H1 (cell line): ENCODE data around the gene HOXD11. TPM values are rescaled to one million over a fixed set of nuclear protein-coding genes. Genes with fewer than 3 reads are reported as not detected.

Experiments
- CTCF ChIA-PET: fragments of 300-600 bp; sonication (Branson Sonifier 250); formaldehyde crosslinking; loops from one replicate; lab custom pipeline; 2021; ENCODE audit not compliant: partially characterized antibody; lab: Charles Lee
- POLR2A ChIA-PET: fragments of 300-600 bp; sonication (Branson Sonifier 250); formaldehyde crosslinking; loops from one replicate; lab custom pipeline; 2021; ENCODE audit warnings: inconsistent platforms; ENCODE audit not compliant: partially characterized antibody; lab: Charles Lee
- DNase-seq, 2 experiments: peaks; one replicate each; pipeline versions ENCODE4 v3.0.0 to v3.0.0-alpha.2; 2010 to 2022; ENCODE audit warnings: low spot score in 2 of 2, low read depth in 1 of 2, mixed read lengths in 1 of 2
- FAIRE-seq: peaks from 2 replicates; lab custom pipeline; 2011; peaks lifted over from hg19 to GRCh38; lab: Jason Lieb, UNC
- H2AFZ ChIP-seq: 2 replicates; pipeline ENCODE4 v1.8.1; 2012; ENCODE audit warnings: low read length, inconsistent platforms
- H2AK5ac ChIP-seq: 2 replicates; pipeline ENCODE4 v1.6.1; 2013; ENCODE audit warnings: low read depth, low read length
- H2BK120ac ChIP-seq: replicated peaks from 2 replicates; pipeline ENCODE3; 2013; ENCODE audit warnings: low read depth, low read length, inconsistent platforms
- H2BK12ac ChIP-seq: 2 replicates; pipeline ENCODE4 v1.6.1; 2013; ENCODE audit warnings: low read depth, low read length
- H2BK15ac ChIP-seq: 2 replicates; pipeline ENCODE4 v1.6.1; 2013; ENCODE audit warnings: low read length
- H2BK20ac ChIP-seq: 2 replicates; pipeline ENCODE4 v1.6.1; 2013; ENCODE audit warnings: low read length
- H2BK5ac ChIP-seq: 2 replicates; pipeline ENCODE4 v1.6.1; 2013; ENCODE audit warnings: low read depth, low read length
- H3K14ac ChIP-seq: 2 replicates; pipeline ENCODE4 v1.6.1; 2013; ENCODE audit warnings: inconsistent platforms; ENCODE audit not compliant: insufficient read length
- H3K18ac ChIP-seq: 2 replicates; pipeline ENCODE4 v1.6.1; 2013; ENCODE audit warnings: low read length; ENCODE audit errors: extremely low read depth
- H3K23ac ChIP-seq: 2 replicates; pipeline ENCODE4 v1.6.1; 2013; ENCODE audit warnings: inconsistent platforms; ENCODE audit not compliant: insufficient read length
- H3K23me2 ChIP-seq: 2 replicates; pipeline ENCODE4 v1.6.1; 2013; ENCODE audit warnings: low read depth, low read length
- H3K27ac ChIP-seq: 2 replicates; pipeline ENCODE4 v1.6.1; 2011; ENCODE audit warnings: low read depth, low read length, inconsistent platforms
- H3K27me3 ChIP-seq, 4 experiments: replicated peaks in 1 of 4; 1 replicate in 1 of 4; 2 replicates in 3 of 4; pipeline versions ENCODE4 v1.6.1 to v1.8.1; 2011 to 2013; ENCODE audit warnings: low read length in 3 of 4, mild to moderate bottlenecking in 3 of 4, inconsistent platforms in 2 of 4, mixed read lengths in 2 of 4, moderate library complexity in 1 of 4; ENCODE audit not compliant: control insufficient read depth in 3 of 4, insufficient read depth in 3 of 4; ENCODE audit errors: extremely low read depth in 1 of 4
- H3K36me3 ChIP-seq, 4 experiments: 2 replicates each; pipeline versions ENCODE4 v1.6.1 to v1.8.1; 2011 to 2013; ENCODE audit warnings: mild to moderate bottlenecking in 4 of 4, low read length in 3 of 4, moderate library complexity in 2 of 4, control low read depth in 1 of 4, inconsistent platforms in 1 of 4; ENCODE audit not compliant: insufficient read depth in 4 of 4, control insufficient read depth in 2 of 4
- H3K4ac ChIP-seq: replicated peaks from 2 replicates; pipeline ENCODE3; 2013; ENCODE audit warnings: low read length, low read depth, mixed read lengths, inconsistent platforms; ENCODE audit not compliant: insufficient read length
- H3K4me1 ChIP-seq, 4 experiments: replicated peaks in 1 of 4; 1 replicate in 1 of 4; 2 replicates in 3 of 4; pipeline versions ENCODE4 v1.6.1 to v1.8.1; 2011 to 2013; ENCODE audit warnings: low read length in 3 of 4, inconsistent platforms in 2 of 4, mixed read lengths in 1 of 4; ENCODE audit not compliant: insufficient read depth in 4 of 4, control insufficient read depth in 3 of 4
- H3K4me2 ChIP-seq, 2 experiments: 2 replicates each; pipeline versions ENCODE4 v1.6.1 to v1.8.1; 2011 to 2013; ENCODE audit warnings: low read depth in 2 of 2, low read length in 2 of 2, control low read depth in 1 of 2, inconsistent platforms in 1 of 2, mild to moderate bottlenecking in 1 of 2; ENCODE audit not compliant: insufficient read depth in 1 of 2
- H3K4me3 ChIP-seq, 4 experiments: fragments of 200-600, 300-600 bp in 1 of 4; sonication (generic), shearing (Covaris generic), sonication (Bioruptor Twin) in 1 of 4; 2 replicates each; pipeline versions ENCODE4 v1.5.1 to v1.8.1; 2011 to 2016; ENCODE audit warnings: low read length in 4 of 4, low read depth in 3 of 4, control low read depth in 2 of 4, inconsistent platforms in 2 of 4, mild to moderate bottlenecking in 2 of 4, mixed read lengths in 1 of 4, moderate library complexity in 1 of 4; ENCODE audit not compliant: insufficient read depth in 2 of 4; ENCODE audit errors: extremely low read depth in 1 of 4
- H3K56ac ChIP-seq: replicated peaks from 2 replicates; pipeline ENCODE3; 2013; ENCODE audit warnings: low read depth, mild to moderate bottlenecking, mixed read lengths, low read length, inconsistent platforms; ENCODE audit not compliant: insufficient read length
- H3K79me1 ChIP-seq: 2 replicates; pipeline ENCODE4 v1.6.1; 2013; ENCODE audit warnings: low read depth, low read length, control low read depth
- H3K79me2 ChIP-seq, 2 experiments: 2 replicates each; pipeline versions ENCODE4 v1.6.1 to v1.8.1; 2012 to 2013; ENCODE audit warnings: low read length in 2 of 2, mild to moderate bottlenecking in 2 of 2, inconsistent platforms in 1 of 2; ENCODE audit not compliant: insufficient read depth in 2 of 2, control insufficient read depth in 1 of 2
- H3K9ac ChIP-seq, 4 experiments: replicated peaks in 1 of 4; 1 replicate in 1 of 4; 2 replicates in 3 of 4; pipeline versions ENCODE4 v1.6.1 to v1.8.1; 2011 to 2013; ENCODE audit warnings: low read depth in 3 of 4, low read length in 3 of 4, control low read depth in 2 of 4, mild to moderate bottlenecking in 2 of 4, moderate library complexity in 2 of 4, inconsistent platforms in 1 of 4; ENCODE audit errors: extremely low read depth in 1 of 4
- H3K9me3 ChIP-seq, 2 experiments: 2 replicates each; pipeline versions ENCODE4 v1.6.1 to v1.8.1; 2012 to 2013; ENCODE audit warnings: mild to moderate bottlenecking in 2 of 2, moderate library complexity in 2 of 2, control low read depth in 1 of 2, inconsistent platforms in 1 of 2, low read depth in 1 of 2, low read length in 1 of 2, mixed read lengths in 1 of 2; ENCODE audit not compliant: insufficient read depth in 2 of 2
- H4K20me1 ChIP-seq, 2 experiments: replicated peaks in 1 of 2; 2 replicates each; pipeline versions ENCODE3 to v1.8.1; 2011 to 2013; ENCODE audit warnings: inconsistent platforms in 2 of 2, low read length in 2 of 2, mild to moderate bottlenecking in 1 of 2; ENCODE audit not compliant: insufficient read depth in 2 of 2, control insufficient read depth in 1 of 2
- H4K5ac ChIP-seq: 2 replicates; pipeline ENCODE4 v1.6.1; 2013; ENCODE audit warnings: low read length, low read depth, mixed read lengths, inconsistent platforms; ENCODE audit not compliant: insufficient read length
- H4K8ac ChIP-seq: 2 replicates; pipeline ENCODE4 v1.8.0; 2013; ENCODE audit warnings: mild to moderate bottlenecking, moderate library complexity, low read length, inconsistent platforms; ENCODE audit not compliant: insufficient read depth; ENCODE audit errors: extremely low read depth
- H4K91ac ChIP-seq: replicated peaks from 2 replicates; pipeline ENCODE3; 2013; ENCODE audit warnings: low read length, mixed read lengths, inconsistent platforms; ENCODE audit not compliant: insufficient read length
- BACH1 ChIP-seq: IDR thresholded peaks from 2 replicates; pipeline ENCODE4 v1.6.1; 2012; ENCODE audit warnings: low read length, improper control_type of control experiment
- GABPA ChIP-seq: IDR thresholded peaks from 2 replicates; pipeline ENCODE4 v1.6.1; 2011; ENCODE audit warnings: mild to moderate bottlenecking, low read length, moderate library complexity, borderline replicate concordance; ENCODE audit not compliant: insufficient read depth
- HDAC2 ChIP-seq, 2 experiments: fragments of 300-600 bp in 1 of 2; sonication (generic) in 1 of 2; IDR thresholded peaks; 2 replicates each; pipeline ENCODE4 v1.6.1; 2011 to 2012; ENCODE audit warnings: low read depth in 2 of 2, low read length in 2 of 2, mild to moderate bottlenecking in 2 of 2, moderate library complexity in 2 of 2, borderline replicate concordance in 1 of 2, inconsistent platforms in 1 of 2
- KDM5A ChIP-seq: fragments of 200-600 bp; IDR thresholded peaks from 2 replicates; pipeline ENCODE4 v1.7.1; 2012; ENCODE audit warnings: mild to moderate bottlenecking, low read length, inconsistent platforms, mixed read lengths
- RAD21 ChIP-seq, 2 experiments: IDR thresholded peaks in 1 of 2; conservative IDR thresholded peaks in 1 of 2; 2 replicates each; pipeline ENCODE4 v1.6.1; 2011; ENCODE audit warnings: low read depth in 2 of 2, low read length in 2 of 2, improper control_type of control experiment in 1 of 2, inconsistent platforms in 1 of 2, mild to moderate bottlenecking in 1 of 2, moderate library complexity in 1 of 2
- SP1 ChIP-seq: IDR thresholded peaks from 2 replicates; pipeline ENCODE4 v1.6.1; 2011; ENCODE audit warnings: low read depth, low read length
- TCF12 ChIP-seq: IDR thresholded peaks from 2 replicates; pipeline ENCODE4 v1.6.1; 2011; ENCODE audit warnings: low read depth, mild to moderate bottlenecking, low read length
- WGBS, 2 experiments: shearing (Covaris generic) in 1 of 2; methylation state at CpG; one replicate each; pipeline versions ENCODE4 v1.1.6 to v1.1.7; 2013 to 2015; ENCODE audit warnings: low lambda C conversion rate in 2 of 2, mixed read lengths in 2 of 2, inconsistent platforms in 1 of 2, low coverage in 1 of 2, missing lambda C conversion rate in 1 of 2; ENCODE audit not compliant: insufficient replicate concordance in 2 of 2, insufficient coverage in 1 of 2, insufficient read length in 1 of 2; ENCODE audit errors: extremely low coverage in 1 of 2, missing lambda C conversion rate in 1 of 2; 5-methylcytosine and 5-hydroxymethylcytosine counted together
- polyA plus RNA-seq, 7 experiments: library from polyadenylated mRNA; depleted of rRNA in 3 of 7; stranded (reverse) in 5 of 7; unstranded in 2 of 7; fragments of >200 nt in 5 of 7; fragments of 200-250 nt in 2 of 7; gene quantifications; 1 replicate in 5 of 7; 2 replicates in 1 of 7; 4 replicates in 1 of 7; pipeline versions ENCODE4 v1.2.1 to v1.2.3, GENCODE V29; 2011 to 2013; ENCODE audit warnings: missing spikeins in 2 of 7, mixed read lengths in 2 of 7
- total RNA-seq: library from RNA; stranded (reverse); fragmentation: NEBNext Ultra II Directional; extraction: Animal tissue kit (Norgen Biotek cat#: 25700); gene quantifications from 2 replicates; pipeline ENCODE4 v1.2.1, GENCODE V29; 2021

Gene HOXD11
- total and polyA plus RNA-seq, 2 of the 8 experiments (the other 6 are each of a cell fraction or from before 2014, with no cell fraction given) = not detected

DNA sequence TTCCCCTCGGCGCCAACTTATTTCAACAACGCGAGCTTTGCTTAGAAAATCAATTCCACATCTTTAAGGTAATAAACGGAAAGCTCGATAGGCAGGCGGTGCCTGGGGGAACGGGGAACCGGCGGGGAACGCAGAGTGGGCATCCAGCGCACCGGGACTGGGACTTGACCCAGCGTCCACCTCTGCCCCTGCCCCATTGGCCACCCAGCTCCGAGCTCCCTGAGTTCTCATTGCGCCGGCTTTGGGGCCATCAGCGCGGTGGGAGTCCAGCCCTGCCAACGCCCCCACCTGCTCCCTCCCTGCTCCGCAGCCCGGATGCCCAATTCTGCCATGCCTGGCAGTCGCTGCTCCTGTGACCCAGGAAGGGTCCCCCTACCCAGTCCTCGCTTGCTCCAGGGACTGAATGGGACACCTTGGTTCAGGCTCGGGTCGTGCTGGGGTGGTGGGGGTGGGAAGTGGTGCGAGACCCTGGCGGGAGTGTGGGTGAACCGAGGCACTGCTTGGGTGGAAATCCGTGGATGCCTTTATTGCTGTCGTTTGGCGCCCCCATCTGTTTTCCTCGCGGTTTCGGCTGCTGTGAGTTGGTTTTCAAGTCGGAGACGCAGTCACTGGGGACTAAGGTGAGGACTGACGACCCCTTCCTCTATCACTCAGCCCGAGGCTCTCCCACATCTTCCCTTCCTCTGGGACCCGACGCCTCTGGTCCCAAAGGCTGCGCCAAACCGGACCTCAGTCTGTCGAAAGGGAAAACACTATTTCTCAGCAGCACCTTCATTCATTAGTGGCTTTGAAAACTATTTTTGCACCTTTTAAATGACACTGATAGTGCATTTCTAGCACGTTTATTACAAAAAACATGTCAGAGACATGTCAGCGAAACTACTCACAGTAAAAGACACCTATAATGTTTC, 21.0 kb upstream of the HOXD11 start:
- H3K18ac ChIP-seq = no peak overlapping the region
- no peak overlapping the region for H4K5ac ChIP-seq
- H2BK20ac ChIP-seq = no peak overlapping the region
- peaks cover 0 to 7% (median 0%) of the 10 kb centered on the region in 4 experiments; a peak in 1 of 8 replicates for H3K36me3 ChIP-seq
- H2BK120ac ChIP-seq = no peak overlapping the region
- peak overlapping the region in 3 of 4 experiments; percentile 1 to 52 (median 14); a peak in 4 of 8 replicates for H3K4me3 ChIP-seq
- H3K79me2 ChIP-seq = no peaks in the 10 kb centered on the region
- H2AFZ ChIP-seq = no peak overlapping the region
- CTCF ChIA-PET = interaction anchor here (0.7 to 7.8 kb wide), 25 partner anchors 10 to 833 kb away, joined by 3 to 130 read pairs (median 3); partner anchors contain the start of gene HOXD12
- peaks cover 97 to 100% (median 100%) of the 10 kb centered on the region in 4 experiments for H3K27me3 ChIP-seq
- peak overlapping the region; percentile 4 to 69 for H3K4me2 ChIP-seq
- peaks cover 0 to 19% (median 8%) of the 10 kb centered on the region in 4 experiments; a peak in 5 of 7 replicates for H3K4me1 ChIP-seq
- no peak overlapping the region for H2BK5ac ChIP-seq
- no peak overlapping the region for H3K9ac ChIP-seq
- H3K4ac ChIP-seq = no peak overlapping the region
- no peak overlapping the region for H4K91ac ChIP-seq
- no peaks in the 10 kb centered on the region for H3K9me3 ChIP-seq
- no peak overlapping the region for H3K27ac ChIP-seq
- 4% methylated on average over 45 of the region's 46 CpGs; no CpG with 5 or more reads in 1 of the 2 experiments for WGBS, 2 experiments
- H3K79me1 ChIP-seq = no peaks in the 10 kb centered on the region
- H2BK12ac ChIP-seq = no peak overlapping the region
- peaks cover 2% of the 10 kb centered on the region; the same call in 1 of the 2 replicates for H3K23me2 ChIP-seq
- no peak overlapping the region for H3K14ac ChIP-seq
- peaks cover 15 to 35% of the 10 kb centered on the region in 2 experiments for H4K20me1 ChIP-seq
- H3K23ac ChIP-seq = no peak overlapping the region
- H3K56ac ChIP-seq = no peak overlapping the region
- POLR2A ChIA-PET = interaction anchor here (1.7 kb wide), 1 partner anchor 10 kb away, joined by 8 read pairs; no protein-coding TSS in a partner anchor
- H2AK5ac ChIP-seq = no peak overlapping the region
- H2BK15ac ChIP-seq = no peak overlapping the region
- peak overlapping the region; percentile 18; the same call in 1 of the 2 replicates for H4K8ac ChIP-seq
- FAIRE-seq (no peak), DNase-seq (peak in 1 of 2 experiments; percentile 73)
- TF ChIP-seq RAD21 (IDR thresholded peaks at IDR 0.05 in 1 of 2, conservative IDR thresholded peaks at IDR 0.05 in 1 of 2; ENCODE audit: low read depth in 2 of 2, low read length in 2 of 2) (peak; percentile 76 to 81), HDAC2 (IDR thresholded peaks at IDR 0.05; ENCODE audit: borderline replicate concordance in 1 of 2, low read depth in 2 of 2, low read length in 2 of 2) (peak; percentile 13 to 71; a peak in 1 of 4 replicates), BACH1 (peak; percentile 65), TCF12 (0 out of 2 replicates have a peak, but pooled peaks have one; percentile 5), GABPA (no peak), KDM5A (no peak), SP1 (0 out of 2 replicates have a peak, but pooled peaks have one; percentile 10)
